ENCODE results near the gene AQP6. TPM values are rescaled to one million over a fixed set of nuclear protein-coding genes. Genes with fewer than 3 reads are reported as not detected.

Gene AQP6
- polyA plus RNA-seq, 1 of the 3 experiments (the other 2 are of a cell fraction): 0.10 TPM

DNA sequence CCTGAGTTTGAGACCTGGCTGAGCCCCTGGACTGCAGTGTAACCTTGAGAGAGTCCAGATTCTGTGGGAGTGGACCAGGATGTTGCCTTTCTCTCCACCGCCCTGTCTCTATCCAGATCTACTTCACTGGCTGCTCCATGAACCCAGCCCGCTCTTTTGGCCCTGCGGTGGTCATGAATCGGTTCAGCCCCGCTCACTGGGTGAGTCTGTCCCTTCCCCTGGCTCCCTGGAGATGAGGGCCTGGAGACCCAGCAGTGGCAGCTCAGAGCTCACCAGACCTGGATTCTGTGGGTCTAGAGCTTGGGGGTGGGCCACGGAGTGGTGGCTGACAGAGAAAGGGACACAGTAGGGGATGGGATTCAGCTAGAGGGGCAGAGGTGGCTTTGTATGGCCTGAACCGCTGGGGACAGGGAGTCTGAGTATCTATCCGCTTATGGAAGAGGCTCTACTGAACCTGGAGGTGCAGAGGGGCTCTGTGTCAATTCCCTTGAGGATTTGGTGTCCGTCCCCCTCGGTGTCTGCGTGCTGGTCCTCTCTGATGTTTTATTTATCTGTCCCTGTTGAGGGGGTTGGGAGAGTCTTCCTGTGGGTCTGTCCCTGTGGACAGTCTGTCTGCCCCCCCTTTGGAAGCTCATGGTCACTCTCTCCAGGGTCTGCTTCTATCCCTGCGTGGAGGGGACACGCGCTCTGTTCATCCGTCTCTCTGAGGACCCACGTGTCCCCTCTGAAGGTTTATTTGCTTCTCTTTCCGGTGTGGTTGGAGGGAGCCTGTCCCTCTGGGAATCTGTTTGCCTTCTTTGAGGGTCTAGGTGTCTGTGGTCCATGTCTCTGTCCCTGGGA is 8.6 kb upstream of the AQP6 start:
- CTCF ChIA-PET: interaction anchor here (1.0 to 20.3 kb wide), 6 partner anchors 15 to 101 kb away, joined by 3 to 1401 read pairs (median 143); partner anchors contain the start of gene ASIC1
- no peaks in the 10 kb centered on the region for H3K27me3 ChIP-seq (ENCODE audit: insufficient read depth)

DNA sequence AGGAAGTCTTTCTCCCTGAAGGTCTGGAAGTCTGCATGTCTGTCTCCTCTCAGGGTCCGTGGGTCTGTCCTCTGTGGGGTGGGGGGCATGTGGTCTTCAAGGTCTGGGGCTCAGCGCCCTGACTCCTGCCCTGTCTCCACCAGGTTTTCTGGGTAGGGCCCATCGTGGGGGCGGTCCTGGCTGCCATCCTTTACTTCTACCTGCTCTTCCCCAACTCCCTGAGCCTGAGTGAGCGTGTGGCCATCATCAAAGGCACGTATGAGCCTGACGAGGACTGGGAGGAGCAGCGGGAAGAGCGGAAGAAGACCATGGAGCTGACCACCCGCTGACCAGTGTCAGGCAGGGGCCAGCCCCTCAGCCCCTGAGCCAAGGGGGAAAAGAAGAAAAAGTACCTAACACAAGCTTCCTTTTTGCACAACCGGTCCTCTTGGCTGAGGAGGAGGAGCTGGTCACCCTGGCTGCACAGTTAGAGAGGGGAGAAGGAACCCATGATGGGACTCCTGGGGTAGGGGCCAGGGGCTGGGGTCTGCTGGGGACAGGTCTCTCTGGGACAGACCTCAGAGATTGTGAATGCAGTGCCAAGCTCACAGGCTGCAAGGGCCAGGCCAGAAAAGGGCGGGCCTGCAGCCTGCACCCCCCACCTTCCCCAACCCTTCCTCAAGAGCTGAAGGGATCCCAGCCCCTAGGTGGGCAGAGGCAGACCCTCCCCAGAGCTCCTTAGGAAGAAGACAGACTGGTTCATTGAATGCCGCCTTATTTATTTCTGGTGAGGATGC is 7.7 kb upstream of the AQP6 start:
- CTCF ChIA-PET: interaction anchor here (0.8 to 20.3 kb wide), 15 partner anchors 12 to 349 kb away, joined by 3 to 1401 read pairs (median 21); partner anchors contain the start of genes ASIC1, BCDIN3D and COX14
- Histone ChIP-seq H3F3A (replicated peaks; ENCODE audit: insufficient read depth) (no peaks in the 10 kb centered on the region), H3K27me3 (ENCODE audit: insufficient read depth) (no peaks in the 10 kb centered on the region), H3K4me3 (ENCODE audit: low read depth in 2 of 2, low read length in 1 of 2) (no peak overlapping the region), H3K9me3 (no peaks in the 10 kb centered on the region), H3K4me1 (ENCODE audit: control insufficient read depth in 1 of 2, insufficient read depth in 2 of 2, low read depth in 1 of 2, low read length in 1 of 2) (peaks cover 16 to 19% of the 10 kb centered on the region in 2 experiments; a peak in 3 of 4 replicates), H4K20me1 (ENCODE audit: insufficient read depth) (no peaks in the 10 kb centered on the region), H3K36me3 (replicated peaks in 1 of 2; ENCODE audit: control insufficient read depth in 1 of 2, insufficient read depth in 2 of 2, low read length in 1 of 2) (no peaks in the 10 kb centered on the region), H2AFZ (ENCODE audit: low read depth) (no peak overlapping the region), H3K9ac (no peak overlapping the region), H3K27ac (ENCODE audit: low read depth in 2 of 2, low read length in 1 of 2) (no peak overlapping the region), H3K4me2 (no peak overlapping the region), H3K79me2 (ENCODE audit: insufficient read depth) (no peaks in the 10 kb centered on the region), H3K9me2 (no peaks in the 10 kb centered on the region)
- DNase-seq: no peak
- POLR2A ChIA-PET: interaction anchor here (1.0 kb wide), 1 partner anchor 120 kb away, joined by 4 read pairs; the partner anchor contains the start of gene SMARCD1
- WGBS (ENCODE audit: low lambda C conversion rate): 72% methylated on average over 13 of the region's 13 CpGs
- TF ChIP-seq SMC3 (IDR thresholded peaks at IDR 0.05; ENCODE audit: low read depth, low read length) (no peak), RAD21 (IDR thresholded peaks at IDR 0.05; ENCODE audit: low read length) (no peak), NRF1 (IDR thresholded peaks at IDR 0.05; ENCODE audit: low read depth, low read length) (no peak), POLR2AphosphoS5 (IDR thresholded peaks at IDR 0.05; ENCODE audit: low read depth, low read length) (no peak), NFIC (IDR thresholded peaks at IDR 0.05; ENCODE audit: borderline replicate concordance) (no peak), GABPA (IDR thresholded peaks at IDR 0.05; ENCODE audit: low read depth) (no peak), YY1 (IDR thresholded peaks at IDR 0.05; ENCODE audit: low read depth) (no peak), FOXJ3 (CRISPR knock-in tag; IDR thresholded peaks at IDR 0.05) (no peak), MEF2A (IDR thresholded peaks at IDR 0.05; ENCODE audit: borderline replicate concordance, low read depth) (no peak), CTCF (IDR thresholded peaks at IDR 0.05) (no peak), RFX5 (IDR thresholded peaks at IDR 0.05; ENCODE audit: low read length) (no peak), RCOR1 (IDR thresholded peaks at IDR 0.05; ENCODE audit: low read length) (no peak), MXI1 (IDR thresholded peaks at IDR 0.05; ENCODE audit: low read depth, low read length) (no peak)
- TF ChIP-seq, protein P1, sequence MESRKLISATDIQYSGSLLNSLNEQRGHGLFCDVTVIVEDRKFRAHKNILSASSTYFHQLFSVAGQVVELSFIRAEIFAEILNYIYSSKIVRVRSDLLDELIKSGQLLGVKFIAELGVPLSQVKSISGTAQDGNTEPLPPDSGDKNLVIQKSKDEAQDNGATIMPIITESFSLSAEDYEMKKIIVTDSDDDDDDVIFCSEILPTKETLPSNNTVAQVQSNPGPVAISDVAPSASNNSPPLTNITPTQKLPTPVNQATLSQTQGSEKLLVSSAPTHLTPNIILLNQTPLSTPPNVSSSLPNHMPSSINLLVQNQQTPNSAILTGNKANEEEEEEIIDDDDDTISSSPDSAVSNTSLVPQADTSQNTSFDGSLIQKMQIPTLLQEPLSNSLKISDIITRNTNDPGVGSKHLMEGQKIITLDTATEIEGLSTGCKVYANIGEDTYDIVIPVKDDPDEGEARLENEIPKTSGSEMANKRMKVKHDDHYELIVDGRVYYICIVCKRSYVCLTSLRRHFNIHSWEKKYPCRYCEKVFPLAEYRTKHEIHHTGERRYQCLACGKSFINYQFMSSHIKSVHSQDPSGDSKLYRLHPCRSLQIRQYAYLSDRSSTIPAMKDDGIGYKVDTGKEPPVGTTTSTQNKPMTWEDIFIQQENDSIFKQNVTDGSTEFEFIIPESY (IDR thresholded peaks at IDR 0.05; ENCODE audit: borderline replicate concordance, low read depth): no peak

More for the DNA sequence above, 8.6 kb upstream of the AQP6 start:
- no peaks in the 10 kb centered on the region for H4K20me1 ChIP-seq (ENCODE audit: insufficient read depth)
- H2AFZ ChIP-seq (ENCODE audit: low read depth): no peak overlapping the region
- 93% methylated on average over 15 of the region's 17 CpGs for WGBS (ENCODE audit: low lambda C conversion rate)
- POLR2A ChIA-PET: interaction anchor here (1.0 kb wide), 1 partner anchor 121 kb away, joined by 4 read pairs; the partner anchor contains the start of gene SMARCD1
- H3K9ac ChIP-seq: no peak overlapping the region
- peaks cover 18 to 19% of the 10 kb centered on the region in 2 experiments; a peak in 3 of 4 replicates for H3K4me1 ChIP-seq (ENCODE audit: control insufficient read depth in 1 of 2, insufficient read depth in 2 of 2, low read depth in 1 of 2, low read length in 1 of 2)
- H3K27ac ChIP-seq (ENCODE audit: low read depth in 2 of 2, low read length in 1 of 2): no peak overlapping the region
- no peaks in the 10 kb centered on the region for H3K79me2 ChIP-seq (ENCODE audit: insufficient read depth)
- no peak overlapping the region for H3K4me2 ChIP-seq
- no peak for DNase-seq
- no peak overlapping the region for H3K4me3 ChIP-seq (ENCODE audit: low read depth in 2 of 2, low read length in 1 of 2)
- H3F3A ChIP-seq (replicated peaks; ENCODE audit: insufficient read depth): no peaks in the 10 kb centered on the region
- H3K36me3 ChIP-seq (replicated peaks in 1 of 2; ENCODE audit: control insufficient read depth in 1 of 2, insufficient read depth in 2 of 2, low read length in 1 of 2): no peaks in the 10 kb centered on the region
- no peak for TF ChIP-seq NFIC (IDR thresholded peaks at IDR 0.05; ENCODE audit: borderline replicate concordance)
- no peak for TF ChIP-seq USF1 (IDR thresholded peaks at IDR 0.05; ENCODE audit: borderline replicate concordance, low read depth)
- TF ChIP-seq, protein P2, sequence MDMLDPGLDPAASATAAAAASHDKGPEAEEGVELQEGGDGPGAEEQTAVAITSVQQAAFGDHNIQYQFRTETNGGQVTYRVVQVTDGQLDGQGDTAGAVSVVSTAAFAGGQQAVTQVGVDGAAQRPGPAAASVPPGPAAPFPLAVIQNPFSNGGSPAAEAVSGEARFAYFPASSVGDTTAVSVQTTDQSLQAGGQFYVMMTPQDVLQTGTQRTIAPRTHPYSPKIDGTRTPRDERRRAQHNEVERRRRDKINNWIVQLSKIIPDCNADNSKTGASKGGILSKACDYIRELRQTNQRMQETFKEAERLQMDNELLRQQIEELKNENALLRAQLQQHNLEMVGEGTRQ (IDR thresholded peaks at IDR 0.05; ENCODE audit: borderline replicate concordance, low read depth, low read length): no peak
- TF ChIP-seq GATA2 (CRISPR knock-in tag; IDR thresholded peaks at IDR 0.05): no peak
- TF ChIP-seq TEAD4 (IDR thresholded peaks at IDR 0.05; ENCODE audit: borderline replicate concordance, insufficient read depth): no peak
- no peak for TF ChIP-seq SMC3 (IDR thresholded peaks at IDR 0.05; ENCODE audit: low read depth, low read length)
- no peak for TF ChIP-seq EZH2phosphoT487 (IDR thresholded peaks at IDR 0.05; ENCODE audit: borderline replicate concordance, low read depth)
- TF ChIP-seq SIN3A (IDR thresholded peaks at IDR 0.05; ENCODE audit: borderline replicate concordance, low read depth, low read length): no peak
- TF ChIP-seq MEF2A (IDR thresholded peaks at IDR 0.05; ENCODE audit: borderline replicate concordance, low read depth): no peak
- no peaks in the 10 kb centered on the region for H3K9me3 ChIP-seq
- no peaks in the 10 kb centered on the region for H3K9me2 ChIP-seq

All from SK-N-SH (cell line).